ENCODE data around the gene VTCN1.

VTCN1 gene

GRCh38 chr1:117188170-117188815 lies 22.4 kb downstream of the VTCN1 start:
- H3K9me2 ChIP-seq (replicated peaks; ENCODE audit: control insufficient read depth, low read length): no peaks in the 10 kb centered on the region
- H3K4me2 ChIP-seq (ENCODE audit: low read length): no peak overlapping the region
- H3K27me3 ChIP-seq (ENCODE audit: control insufficient read depth, low read length): no peaks in the 10 kb centered on the region; the same call in 1 of the 2 replicates
- H3K4me1 ChIP-seq (ENCODE audit: control insufficient read depth, low read length): no peaks in the 10 kb centered on the region
- TF ChIP-seq CTCF (IDR thresholded peaks at IDR 0.05; ENCODE audit: low read depth, low read length, poor library complexity, severe bottlenecking) (no peak), EZH2phosphoT487 (IDR thresholded peaks at IDR 0.05; ENCODE audit: borderline replicate concordance, low read length) (no peak)
- no peak overlapping the region for H3K4me3 ChIP-seq (ENCODE audit: low read length)
- no peaks in the 10 kb centered on the region for H3K36me3 ChIP-seq (ENCODE audit: control insufficient read depth, low read length)
- H3K9me3 ChIP-seq (ENCODE audit: control insufficient read depth, insufficient read depth, low read length): no peaks in the 10 kb centered on the region
- H3K27ac ChIP-seq (ENCODE audit: low read depth, low read length): no peak overlapping the region
- no peaks in the 10 kb centered on the region for H3F3A ChIP-seq (ENCODE audit: control insufficient read depth, insufficient read depth)
- no peaks in the 10 kb centered on the region for H4K20me1 ChIP-seq (ENCODE audit: control insufficient read depth, insufficient read depth, low read depth, low read length)
- H3K79me2 ChIP-seq (ENCODE audit: control insufficient read depth, low read length): no peaks in the 10 kb centered on the region

GRCh38 chr1:117183112-117183511 lies 27.6 kb downstream of the VTCN1 start:
- Histone ChIP-seq H3K27ac (ENCODE audit: low read depth, low read length) (no peak overlapping the region), H3K4me2 (ENCODE audit: low read length) (no peak overlapping the region), H3K9me3 (ENCODE audit: control insufficient read depth, insufficient read depth, low read length) (no peaks in the 10 kb centered on the region), H3K4me1 (ENCODE audit: control insufficient read depth, low read length) (no peaks in the 10 kb centered on the region), H3K4me3 (ENCODE audit: low read length) (no peak overlapping the region), H3K9me2 (replicated peaks; ENCODE audit: control insufficient read depth, low read length) (no peaks in the 10 kb centered on the region), H3K36me3 (ENCODE audit: control insufficient read depth, low read length) (no peaks in the 10 kb centered on the region), H4K20me1 (ENCODE audit: control insufficient read depth, insufficient read depth, low read depth, low read length) (no peaks in the 10 kb centered on the region), H3K27me3 (ENCODE audit: control insufficient read depth, low read length) (no peaks in the 10 kb centered on the region; the same call in 1 of the 2 replicates), H3F3A (ENCODE audit: control insufficient read depth, insufficient read depth) (no peaks in the 10 kb centered on the region), H3K79me2 (ENCODE audit: control insufficient read depth, low read length) (no peaks in the 10 kb centered on the region)
- TF ChIP-seq CTCF (IDR thresholded peaks at IDR 0.05; ENCODE audit: low read depth, low read length, poor library complexity, severe bottlenecking): no peak
- no peak for TF ChIP-seq EZH2phosphoT487 (IDR thresholded peaks at IDR 0.05; ENCODE audit: borderline replicate concordance, low read length)

GRCh38 chr1:117182319-117182718 lies 28.4 kb downstream of the VTCN1 start:
- no peaks in the 10 kb centered on the region; the same call in 1 of the 2 replicates for H3K27me3 ChIP-seq (ENCODE audit: control insufficient read depth, low read length)
- no peaks in the 10 kb centered on the region for H3K9me3 ChIP-seq (ENCODE audit: control insufficient read depth, insufficient read depth, low read length)
- no peaks in the 10 kb centered on the region for H3K9me2 ChIP-seq (replicated peaks; ENCODE audit: control insufficient read depth, low read length)
- no peak overlapping the region for H3K4me2 ChIP-seq (ENCODE audit: low read length)
- H3K36me3 ChIP-seq (ENCODE audit: control insufficient read depth, low read length): no peaks in the 10 kb centered on the region
- H3K27ac ChIP-seq (ENCODE audit: low read depth, low read length): no peak overlapping the region
- no peak overlapping the region for H3K4me3 ChIP-seq (ENCODE audit: low read length)
- H3K4me1 ChIP-seq (ENCODE audit: control insufficient read depth, low read length): no peaks in the 10 kb centered on the region
- H4K20me1 ChIP-seq (ENCODE audit: control insufficient read depth, insufficient read depth, low read depth, low read length): no peaks in the 10 kb centered on the region
- no peaks in the 10 kb centered on the region for H3F3A ChIP-seq (ENCODE audit: control insufficient read depth, insufficient read depth)
- no peaks in the 10 kb centered on the region for H3K79me2 ChIP-seq (ENCODE audit: control insufficient read depth, low read length)
- TF ChIP-seq EZH2phosphoT487 (IDR thresholded peaks at IDR 0.05; ENCODE audit: borderline replicate concordance, low read length) (no peak), CTCF (IDR thresholded peaks at IDR 0.05; ENCODE audit: low read depth, low read length, poor library complexity, severe bottlenecking) (no peak)

All from DOHH2 (cell line).